SK-N-SH (cell line): ENCODE data around the gene ENHO. TPM values are rescaled to one million over a fixed set of nuclear protein-coding genes. Genes with fewer than 3 reads are reported as not detected.

Experiments
- CTCF ChIA-PET: fragments of 300-600, 350-600 bp; formaldehyde crosslinking; extraction: SDS; loops from one replicate; lab custom pipeline; 2021; lab: Yijun Ruan, JAX
- POLR2A ChIA-PET: fragments of 350-600 bp; sonication (Branson Sonifier 250); formaldehyde crosslinking; extraction: SDS; loops from one replicate; lab custom pipeline; 2020; ENCODE audit warnings: antibody characterized with exemption, inconsistent platforms; lab: Yijun Ruan, JAX
- DNase-seq: peaks from one replicate; pipeline ENCODE4 v3.0.0; 2012
- H2AFZ ChIP-seq: fragments of 200-600 bp; sonication (generic); 2 replicates; pipeline ENCODE4 v1.8.1; 2016; ENCODE audit warnings: antibody characterized with exemption, mild to moderate bottlenecking, low read depth
- H3F3A ChIP-seq: fragments of 200-600 bp; sonication (generic); replicated peaks from 2 replicates; pipeline ENCODE3; 2016; ENCODE audit warnings: antibody characterized with exemption, mild to moderate bottlenecking; ENCODE audit not compliant: insufficient read depth
- H3K27ac ChIP-seq, 2 experiments: fragments of 200-500 bp in 1 of 2; fragments of 200-600 bp in 1 of 2; sonication (Bioruptor generic) in 1 of 2; sonication (generic), shearing (Covaris generic) in 1 of 2; 2 replicates each; pipeline versions ENCODE4 v1.5.1 to v1.6.1; 2014 to 2016; ENCODE audit warnings: low read depth in 2 of 2, inconsistent platforms in 1 of 2, low read length in 1 of 2, mild to moderate bottlenecking in 1 of 2, mixed read lengths in 1 of 2
- H3K27me3 ChIP-seq: fragments of 200-600 bp; sonication (generic), shearing (Covaris generic); 2 replicates; pipeline ENCODE4 v1.6.1; 2016; ENCODE audit warnings: mixed run types; ENCODE audit not compliant: insufficient read depth
- H3K36me3 ChIP-seq, 2 experiments: fragments of 200-500 bp in 1 of 2; fragments of 200-600 bp in 1 of 2; sonication (Bioruptor generic) in 1 of 2; sonication (generic) in 1 of 2; replicated peaks in 1 of 2; 2 replicates each; pipeline versions ENCODE3 to v1.5.1; 2014 to 2016; ENCODE audit warnings: low read length in 1 of 2, mild to moderate bottlenecking in 1 of 2; ENCODE audit not compliant: insufficient read depth in 2 of 2, control insufficient read depth in 1 of 2
- H3K4me1 ChIP-seq, 2 experiments: fragments of 200-500 bp in 1 of 2; fragments of 200-600 bp in 1 of 2; sonication (Bioruptor generic) in 1 of 2; sonication (generic), shearing (Covaris generic) in 1 of 2; 2 replicates each; pipeline versions ENCODE4 v1.5.1 to v1.6.1; 2014 to 2016; ENCODE audit warnings: low read depth in 1 of 2, low read length in 1 of 2, mixed run types in 1 of 2; ENCODE audit not compliant: insufficient read depth in 2 of 2, control insufficient read depth in 1 of 2
- H3K4me2 ChIP-seq: fragments of 200-600 bp; sonication (generic), shearing (Covaris generic); 2 replicates; pipeline ENCODE4 v1.6.1; 2017; ENCODE audit warnings: mixed run types
- H3K4me3 ChIP-seq, 2 experiments: fragments of 200-500 bp in 1 of 2; fragments of 200-600 bp in 1 of 2; sonication (Bioruptor generic) in 1 of 2; sonication (generic), shearing (Covaris generic) in 1 of 2; 2 replicates each; pipeline versions ENCODE4 v1.5.1 to v1.8.1; 2014 to 2016; ENCODE audit warnings: low read depth in 2 of 2, inconsistent platforms in 1 of 2, low read length in 1 of 2, mild to moderate bottlenecking in 1 of 2, mixed read lengths in 1 of 2, moderate library complexity in 1 of 2
- H3K79me2 ChIP-seq: fragments of 200-600 bp; sonication (generic); 2 replicates; pipeline ENCODE4 v1.8.1; 2017; ENCODE audit warnings: mild to moderate bottlenecking; ENCODE audit not compliant: insufficient read depth
- H3K9ac ChIP-seq: fragments of 200-600 bp; sonication (generic); 2 replicates; pipeline ENCODE4 v1.6.1; 2017; ENCODE audit warnings: mixed run types
- H3K9me2 ChIP-seq: fragments of 200-600 bp; sonication (generic); 2 replicates; pipeline ENCODE4 v1.6.1; 2017; ENCODE audit warnings: mixed run types
- H3K9me3 ChIP-seq: fragments of 200-600 bp; sonication (generic); 2 replicates; pipeline ENCODE4 v1.6.1; 2017; ENCODE audit warnings: mixed run types, mild to moderate bottlenecking, moderate library complexity
- H4K20me1 ChIP-seq: fragments of 200-600 bp; sonication (generic); 2 replicates; pipeline ENCODE4 v1.6.1; 2017; ENCODE audit warnings: mild to moderate bottlenecking, mixed run types; ENCODE audit not compliant: insufficient read depth
- CHD2 ChIP-seq: fragments of 150-350 bp; IDR thresholded peaks from 2 replicates; pipeline ENCODE4 v1.6.1; 2018; ENCODE audit warnings: low read length; ENCODE audit not compliant: partially characterized antibody
- ELF1 ChIP-seq: IDR thresholded peaks from 2 replicates; pipeline ENCODE4 v1.4.0; 2012
- EP300 ChIP-seq, 2 experiments: IDR thresholded peaks; 2 replicates each; pipeline versions ENCODE4 v1.4.0 to v1.6.1; 2012; ENCODE audit warnings: borderline replicate concordance in 1 of 2, low read depth in 1 of 2, low read length in 1 of 2
- FOSL2 ChIP-seq: IDR thresholded peaks from 2 replicates; pipeline ENCODE4 v1.4.0; 2012; ENCODE audit warnings: low read depth, mild to moderate bottlenecking, moderate library complexity, borderline replicate concordance
- FOXM1 ChIP-seq: IDR thresholded peaks from 2 replicates; pipeline ENCODE4 v1.4.0; 2012; ENCODE audit warnings: low read depth, mild to moderate bottlenecking
- GATA2 ChIP-seq: sonication (generic); formaldehyde crosslinking; IDR thresholded peaks from 2 replicates; pipeline ENCODE4 v1.5.0; 2020; ENCODE audit warnings: mild to moderate bottlenecking, missing genetic modification reagents
- IRF3 ChIP-seq: fragments of 150-350 bp; IDR thresholded peaks from 2 replicates; pipeline ENCODE4 v1.6.1; 2016; ENCODE audit warnings: mild to moderate bottlenecking, low read depth, low read length
- JUND ChIP-seq: IDR thresholded peaks from 2 replicates; pipeline ENCODE4 v1.4.0; 2012
- MAX ChIP-seq: IDR thresholded peaks from 2 replicates; pipeline ENCODE4 v1.4.0; 2012; ENCODE audit warnings: low read depth
- MXI1 ChIP-seq: IDR thresholded peaks from 2 replicates; pipeline ENCODE4 v1.6.1; 2012; ENCODE audit warnings: mild to moderate bottlenecking, low read depth, low read length, improper control_type of control experiment
- NFIC ChIP-seq: IDR thresholded peaks from 2 replicates; pipeline ENCODE4 v1.4.0; 2012; ENCODE audit warnings: borderline replicate concordance
- NRF1 ChIP-seq: IDR thresholded peaks from 2 replicates; pipeline ENCODE4 v1.6.1; 2012; ENCODE audit warnings: low read depth, mild to moderate bottlenecking, low read length
- RCOR1 ChIP-seq: fragments of 150-350 bp; IDR thresholded peaks from 2 replicates; pipeline ENCODE4 v1.6.1; 2017; ENCODE audit warnings: antibody characterized with exemption, low read length
- REST ChIP-seq: IDR thresholded peaks from 2 replicates; pipeline ENCODE4 v1.6.1; 2012; ENCODE audit warnings: mild to moderate bottlenecking, low read depth, low read length, moderate library complexity
- RFX5 ChIP-seq: IDR thresholded peaks from 2 replicates; pipeline ENCODE4 v1.6.1; 2012; ENCODE audit warnings: mild to moderate bottlenecking, improper control_type of control experiment, low read length
- USF1 ChIP-seq: IDR thresholded peaks from 2 replicates; pipeline ENCODE4 v1.4.0; 2012; ENCODE audit warnings: low read depth, borderline replicate concordance
- WGBS: methylation state at CpG from one replicate; pipeline ENCODE4 v1.1.6; 2017; ENCODE audit warnings: low lambda C conversion rate; 5-methylcytosine and 5-hydroxymethylcytosine counted together
- polyA plus RNA-seq, 3 experiments: library from polyadenylated mRNA; depleted of rRNA; stranded (reverse); fragments of >200 nt; gene quantifications; 2 replicates each; pipeline ENCODE4 v1.2.3, GENCODE V29; 2012

Gene ENHO
- polyA plus RNA-seq, 1 of the 3 experiments (the other 2 are of a cell fraction): 1.5 TPM

GRCh38 chr9:34513567-34514214 is 9.1 kb downstream of the ENHO start:
- H3K79me2 ChIP-seq: no peaks in the 10 kb centered on the region
- no peaks in the 10 kb centered on the region for H3K9me3 ChIP-seq
- no peak overlapping the region for H3K4me3 ChIP-seq
- no peak overlapping the region for H3K4me2 ChIP-seq
- no peak overlapping the region for H3K9ac ChIP-seq
- CTCF ChIA-PET: interaction anchor here (0.7 to 7.0 kb wide), 11 partner anchors 13 to 121 kb away, joined by 3 to 53 read pairs (median 3); no protein-coding TSS in a partner anchor
- H3K27me3 ChIP-seq: no peaks in the 10 kb centered on the region; the same call in 1 of the 2 replicates
- no peak for DNase-seq
- H3K4me1 ChIP-seq: peaks cover 0 to 16% of the 10 kb centered on the region in 2 experiments; a peak in 1 of 4 replicates
- H2AFZ ChIP-seq: no peak overlapping the region
- POLR2A ChIA-PET: no interaction called here
- H3K27ac ChIP-seq: no peak overlapping the region
- no peaks in the 10 kb centered on the region for H3K36me3 ChIP-seq
- no peaks in the 10 kb centered on the region for H3F3A ChIP-seq
- H4K20me1 ChIP-seq: no peaks in the 10 kb centered on the region
- WGBS: no CpG with 5 or more reads among the region's 2 CpGs
- TF ChIP-seq GATA2: no peak
- no peak for TF ChIP-seq RFX5
- no peak for TF ChIP-seq RCOR1
- no peak for TF ChIP-seq MXI1
- no peaks in the 10 kb centered on the region for H3K9me2 ChIP-seq

- Histone ChIP-seq H3K9ac (no peak overlapping the region), H3K9me3 (no peaks in the 10 kb centered on the region), H4K20me1 (no peaks in the 10 kb centered on the region), H3K27me3 (no peaks in the 10 kb centered on the region; the same call in 1 of the 2 replicates), H3K79me2 (no peaks in the 10 kb centered on the region), H3K4me2 (no peak overlapping the region), H3F3A (no peaks in the 10 kb centered on the region), H3K36me3 (no peaks in the 10 kb centered on the region), H3K4me3 (no peak overlapping the region), H3K27ac (no peak overlapping the region; a peak in 1 of 4 replicates), H2AFZ (no peak overlapping the region), H3K9me2 (no peaks in the 10 kb centered on the region)
- WGBS: 39% methylated on average over 6 of the region's 9 CpGs
- ChIA-PET POLR2A (no interaction called here), CTCF (interaction anchor here (0.5 to 7.0 kb wide), 13 partner anchors 11 to 133 kb away, joined by 3 to 53 read pairs (median 4); no protein-coding TSS in a partner anchor)
- no peak for DNase-seq
- TF ChIP-seq ELF1 (no peak), CHD2 (no peak), REST (no peak), NRF1 (no peak), MAX (no peak), NFIC (no peak), RCOR1 (no peak), FOXM1 (no peak), IRF3 (no peak), EP300 (IDR thresholded peaks at IDR 0.05; ENCODE audit: borderline replicate concordance in 1 of 2, low read depth in 1 of 2, low read length in 1 of 2) (no peak), USF1 (no peak), FOSL2 (no peak), MXI1 (no peak), RFX5 (no peak), JUND (no peak)
- TF ChIP-seq, all 33 proteins: peak for 0
- H3K4me1 ChIP-seq: peaks cover 0 to 13% of the 10 kb centered on the region in 2 experiments; a peak in 1 of 4 replicates
Observed at GRCh38 chr9:34512131-34513078, 10.4 kb downstream of the ENHO start.
